ENCODE results near the gene IMMP1L.
A peak's percentile ranks its signal among the peaks of the same experiment; 100 is the strongest.

Gene IMMP1L

GRCh38 chr11:31414338-31414737, 95.1 kb downstream of the IMMP1L start:
- Mint-ChIP-seq H3K4me1 (no peaks in the 10 kb centered on the region), H3K9me3 (peaks cover 4% of the 10 kb centered on the region), H3K4me3 (no peak overlapping the region), H3K27ac (no peak overlapping the region), H3K36me3 (ENCODE audit: low read depth) (peaks cover 14% of the 10 kb centered on the region), H3K27me3 (ENCODE audit: low read depth) (no peaks in the 10 kb centered on the region)
- TF ChIP-seq CTCF (IDR thresholded peaks at IDR 0.05; ENCODE audit: unreplicated experiment in 3 of 3): no peak

DNA sequence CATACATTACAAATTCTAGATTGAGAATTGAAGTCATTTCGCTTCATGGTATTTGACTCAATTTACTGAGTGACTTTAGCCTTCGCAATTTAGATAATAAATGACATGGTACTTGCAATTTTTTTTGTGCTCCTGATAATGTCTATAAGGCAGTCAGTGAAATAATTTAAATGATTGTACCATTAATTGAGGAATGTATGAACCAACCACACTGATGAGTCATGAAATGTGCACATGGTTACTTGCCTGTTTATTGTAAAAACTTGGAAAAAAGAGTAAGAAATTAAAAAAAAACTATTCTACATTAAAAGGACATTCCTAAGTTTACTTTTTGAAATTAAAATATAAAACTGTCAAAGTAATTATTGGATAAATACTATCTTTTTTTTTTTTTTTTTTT, 96.5 kb downstream of the IMMP1L start:
- peaks cover 4% of the 10 kb centered on the region for H3K9me3 Mint-ChIP-seq

GRCh38 chr11:31408201-31408600, 101.2 kb downstream of the IMMP1L start:
- no peak for TF ChIP-seq CTCF (IDR thresholded peaks at IDR 0.05; ENCODE audit: unreplicated experiment in 3 of 3)
- no peak overlapping the region for H3K27ac Mint-ChIP-seq
- peaks cover 4% of the 10 kb centered on the region for H3K9me3 Mint-ChIP-seq
- H3K4me3 Mint-ChIP-seq: no peak overlapping the region
- H3K27me3 Mint-ChIP-seq (ENCODE audit: low read depth): no peaks in the 10 kb centered on the region
- H3K36me3 Mint-ChIP-seq (ENCODE audit: low read depth): peaks cover 14% of the 10 kb centered on the region
- H3K4me1 Mint-ChIP-seq: no peaks in the 10 kb centered on the region

More for the DNA sequence above, 96.5 kb downstream of the IMMP1L start:
- TF ChIP-seq CTCF (IDR thresholded peaks at IDR 0.05; ENCODE audit: unreplicated experiment in 3 of 3): no peak
- Mint-ChIP-seq H3K4me1 (no peaks in the 10 kb centered on the region), H3K27ac (no peak overlapping the region), H3K36me3 (ENCODE audit: low read depth) (peaks cover 14% of the 10 kb centered on the region), H3K4me3 (no peak overlapping the region), H3K27me3 (ENCODE audit: low read depth) (no peaks in the 10 kb centered on the region)

DNA sequence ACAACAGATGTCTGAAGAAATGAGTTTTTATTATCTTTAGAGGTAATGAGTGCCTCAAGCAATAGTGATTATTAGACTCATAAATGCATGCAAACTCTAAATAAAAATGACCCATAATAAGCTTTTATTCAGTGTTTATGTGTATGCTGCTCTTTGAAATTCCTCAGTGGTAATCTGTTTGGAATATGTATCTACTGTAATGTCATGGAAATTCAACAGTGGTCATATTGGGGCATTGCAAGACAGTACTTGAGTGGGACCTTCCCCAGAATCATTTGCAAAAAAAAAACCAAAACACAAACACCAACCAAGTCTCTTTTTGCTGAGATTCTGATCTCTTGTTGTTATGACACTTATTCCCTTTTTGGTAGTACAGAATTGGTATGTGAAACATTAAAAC, 104.8 kb downstream of the IMMP1L start:
- H3K4me1 Mint-ChIP-seq: no peaks in the 10 kb centered on the region
- no peak overlapping the region for H3K4me3 Mint-ChIP-seq
- no peaks in the 10 kb centered on the region for H3K27me3 Mint-ChIP-seq (ENCODE audit: low read depth)
- no peak overlapping the region for H3K27ac Mint-ChIP-seq
- no peak for TF ChIP-seq CTCF (IDR thresholded peaks at IDR 0.05; ENCODE audit: unreplicated experiment in 3 of 3)
- peaks cover 24% of the 10 kb centered on the region for H3K36me3 Mint-ChIP-seq (ENCODE audit: low read depth)
- peaks cover 5% of the 10 kb centered on the region for H3K9me3 Mint-ChIP-seq

- peak; percentile 52 to 64 (median 57) for TF ChIP-seq CTCF (IDR thresholded peaks at IDR 0.05; ENCODE audit: unreplicated experiment in 3 of 3)
- Mint-ChIP-seq H3K27me3 (ENCODE audit: low read depth) (no peaks in the 10 kb centered on the region), H3K27ac (no peak overlapping the region), H3K9me3 (peaks cover 15% of the 10 kb centered on the region), H3K4me1 (no peaks in the 10 kb centered on the region), H3K4me3 (no peak overlapping the region), H3K36me3 (ENCODE audit: low read depth) (peaks cover 35% of the 10 kb centered on the region)
Observed at GRCh38 chr11:31397239-31397834, 112.1 kb downstream of the IMMP1L start.

- H3K36me3 Mint-ChIP-seq (ENCODE audit: low read depth): peaks cover 43% of the 10 kb centered on the region
- H3K9me3 Mint-ChIP-seq: peaks cover 28% of the 10 kb centered on the region
- no peak for TF ChIP-seq CTCF (IDR thresholded peaks at IDR 0.05; ENCODE audit: unreplicated experiment in 3 of 3)
- no peak overlapping the region for H3K4me3 Mint-ChIP-seq
- no peaks in the 10 kb centered on the region for H3K4me1 Mint-ChIP-seq
- H3K27ac Mint-ChIP-seq: no peak overlapping the region
- no peaks in the 10 kb centered on the region for H3K27me3 Mint-ChIP-seq (ENCODE audit: low read depth)
Observed at GRCh38 chr11:31387379-31387778, 122.0 kb downstream of the IMMP1L start.

Measured in nephron (organoid).